NT2/D1 (cell line): ENCODE data around the gene CLASP2.

Experiments used
- DNase-seq: peaks from one replicate; pipeline ENCODE4 v3.0.0-alpha.2; 2011; ENCODE audit warnings: low read depth, low spot score
- H3K27me3 ChIP-seq: 2 replicates; pipeline ENCODE4 v1.6.0; 2011; ENCODE audit warnings: mild to moderate bottlenecking; ENCODE audit not compliant: insufficient read length, insufficient read depth
- H3K36me3 ChIP-seq: 2 replicates; pipeline ENCODE4 v1.6.1; 2011; ENCODE audit warnings: mild to moderate bottlenecking, low read length, mixed read lengths; ENCODE audit not compliant: insufficient read depth, insufficient read length
- H3K4me1 ChIP-seq: 2 replicates; pipeline ENCODE4 v1.5.1; 2011; ENCODE audit not compliant: insufficient read depth, insufficient read length
- H3K4me3 ChIP-seq: 2 replicates; pipeline ENCODE4 v1.5.1; 2011; ENCODE audit warnings: low read depth; ENCODE audit not compliant: insufficient read length
- H3K9ac ChIP-seq: 2 replicates; pipeline ENCODE4 v1.6.0; 2011; ENCODE audit warnings: low read depth; ENCODE audit not compliant: insufficient read length
- H3K9me3 ChIP-seq: 2 replicates; pipeline ENCODE4 v1.5.1; 2011; ENCODE audit warnings: mild to moderate bottlenecking, low read length; ENCODE audit not compliant: insufficient read depth
- SUZ12 ChIP-seq: IDR thresholded peaks from 2 replicates; pipeline ENCODE4 v1.6.1; 2011; ENCODE audit not compliant: insufficient read length, insufficient read depth; ENCODE audit errors: extremely low read depth
- YY1 ChIP-seq: IDR thresholded peaks from 2 replicates; pipeline ENCODE4 v1.6.1; 2011; ENCODE audit not compliant: insufficient read length, insufficient read depth
- ZNF274 ChIP-seq: IDR thresholded peaks from 2 replicates; pipeline ENCODE4 v1.6.1; 2011; ENCODE audit warnings: mild to moderate bottlenecking, low read depth, low read length

CLASP2 gene

DNA sequence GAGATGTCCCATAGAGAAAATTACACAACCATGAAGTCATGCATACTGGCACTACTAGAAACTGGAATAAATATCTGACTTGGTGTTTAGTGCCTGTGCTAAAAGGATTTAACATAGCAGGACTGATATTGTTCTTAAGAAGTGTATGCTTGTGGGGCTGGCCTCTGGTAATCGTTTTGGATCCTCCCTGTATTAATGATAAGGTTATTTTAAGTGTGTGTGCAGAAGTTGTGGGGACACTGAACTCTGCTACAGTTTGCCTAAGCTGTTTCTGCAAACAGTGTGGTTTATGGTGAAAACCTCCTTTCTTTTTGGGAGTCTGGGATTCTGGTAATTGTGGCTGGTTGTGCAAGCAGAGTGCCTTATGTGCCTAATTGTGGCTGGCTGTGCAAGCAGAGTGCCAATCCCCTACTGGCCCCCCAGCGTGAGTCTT lies 120.8 kb downstream of the CLASP2 start:
- peaks cover 20% of the 10 kb centered on the region for H3K36me3 ChIP-seq
- DNase-seq, result no peak
- TF ChIP-seq ZNF274 (no peak), YY1 (no peak), SUZ12 (no peak)

GRCh38 chr3:33592999-33593398 lies 125.1 kb downstream of the CLASP2 start:
- H3K36me3 ChIP-seq, result peaks cover 25% of the 10 kb centered on the region
- DNase-seq, result no peak
- H3K4me3 ChIP-seq, result no peak overlapping the region
- H3K27me3 ChIP-seq, result no peaks in the 10 kb centered on the region
- TF ChIP-seq YY1 (no peak), SUZ12 (no peak), ZNF274 (no peak)
- H3K9ac ChIP-seq, result no peak overlapping the region
- no peaks in the 10 kb centered on the region for H3K9me3 ChIP-seq
- no peaks in the 10 kb centered on the region for H3K4me1 ChIP-seq

More for the DNA sequence above, 120.8 kb downstream of the CLASP2 start:
- Histone ChIP-seq H3K4me3 (no peak overlapping the region), H3K27me3 (no peaks in the 10 kb centered on the region), H3K9ac (no peak overlapping the region), H3K9me3 (no peaks in the 10 kb centered on the region), H3K4me1 (no peaks in the 10 kb centered on the region)

GRCh38 chr3:33590541-33590940 lies 127.5 kb downstream of the CLASP2 start:
- H3K9me3 ChIP-seq, result no peaks in the 10 kb centered on the region
- H3K4me3 ChIP-seq, result no peak overlapping the region
- no peaks in the 10 kb centered on the region for H3K27me3 ChIP-seq
- no peaks in the 10 kb centered on the region for H3K4me1 ChIP-seq
- H3K36me3 ChIP-seq, result peaks cover 26% of the 10 kb centered on the region
- H3K9ac ChIP-seq, result no peak overlapping the region
- DNase-seq, result no peak
- TF ChIP-seq SUZ12 (no peak), ZNF274 (no peak)

GRCh38 chr3:33586402-33586801 lies 131.7 kb downstream of the CLASP2 start:
- Histone ChIP-seq H3K9ac (no peak overlapping the region), H3K36me3 (peaks cover 27% of the 10 kb centered on the region), H3K27me3 (no peaks in the 10 kb centered on the region), H3K9me3 (no peaks in the 10 kb centered on the region), H3K4me1 (peaks cover 3% of the 10 kb centered on the region), H3K4me3 (no peak overlapping the region)
- TF ChIP-seq SUZ12 (no peak), ZNF274 (no peak), YY1 (no peak)
- DNase-seq, result no peak

DNA sequence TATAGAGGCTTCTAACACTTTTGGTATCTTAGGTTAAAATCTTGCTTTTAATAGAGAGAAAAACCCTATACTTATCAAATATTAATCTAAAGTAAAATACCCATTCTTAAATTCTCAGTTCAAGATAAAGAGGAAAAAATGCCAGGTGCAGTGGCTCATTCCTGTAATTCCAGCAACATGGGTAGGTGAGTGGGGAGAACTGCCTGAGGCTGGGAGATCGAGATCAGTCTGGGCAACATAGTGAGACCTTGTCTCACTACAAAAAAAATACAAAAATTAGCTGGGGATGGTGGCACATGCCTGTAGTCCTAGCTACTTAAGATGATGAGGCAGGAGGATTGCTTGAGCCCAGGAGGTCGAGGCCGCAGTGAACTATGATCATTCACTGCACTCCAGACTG lies 135.8 kb downstream of the CLASP2 start:
- H3K4me3 ChIP-seq, result no peak overlapping the region
- peaks cover 3% of the 10 kb centered on the region for H3K4me1 ChIP-seq
- no peaks in the 10 kb centered on the region for H3K27me3 ChIP-seq
- H3K9me3 ChIP-seq, result no peaks in the 10 kb centered on the region
- no peak for TF ChIP-seq SUZ12
- TF ChIP-seq YY1, result no peak
- TF ChIP-seq ZNF274, result no peak
- H3K36me3 ChIP-seq, result peaks cover 18% of the 10 kb centered on the region
- DNase-seq, result no peak
- H3K9ac ChIP-seq, result no peak overlapping the region

GRCh38 chr3:33581666-33582065 lies 136.4 kb downstream of the CLASP2 start:
- H3K4me1 ChIP-seq, result peaks cover 5% of the 10 kb centered on the region

DNA sequence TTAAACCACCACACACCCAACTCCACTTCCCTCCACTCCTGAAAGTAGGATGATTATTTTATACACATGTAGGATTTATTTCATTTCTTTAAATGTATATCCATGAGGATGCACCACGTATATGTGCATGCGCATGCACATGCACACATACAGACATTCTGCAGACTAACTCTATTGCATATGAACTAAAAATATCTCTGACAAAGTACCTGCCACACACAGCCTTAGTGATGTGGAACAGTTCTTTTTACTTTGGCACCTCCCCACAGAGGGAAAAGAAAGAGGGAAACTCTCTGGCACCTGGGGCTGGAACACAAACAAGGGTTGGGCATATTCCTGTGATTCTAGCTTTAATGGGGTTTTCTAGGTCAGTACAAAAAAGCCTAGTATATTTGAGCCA lies 138.2 kb downstream of the CLASP2 start:
- no peak overlapping the region for H3K9ac ChIP-seq
- peaks cover 5% of the 10 kb centered on the region for H3K4me1 ChIP-seq
- no peak for TF ChIP-seq YY1
- TF ChIP-seq ZNF274, result no peak
- TF ChIP-seq SUZ12, result no peak
- peaks cover 30% of the 10 kb centered on the region for H3K36me3 ChIP-seq
- no peaks in the 10 kb centered on the region for H3K27me3 ChIP-seq
- no peaks in the 10 kb centered on the region for H3K9me3 ChIP-seq
- no peak for DNase-seq
- no peak overlapping the region for H3K4me3 ChIP-seq

More at GRCh38 chr3:33581666-33582065, 136.4 kb downstream of the CLASP2 start:
- TF ChIP-seq ZNF274 (no peak), SUZ12 (no peak), YY1 (no peak)
- Histone ChIP-seq H3K9me3 (no peaks in the 10 kb centered on the region), H3K4me3 (no peak overlapping the region), H3K27me3 (no peaks in the 10 kb centered on the region), H3K36me3 (peaks cover 18% of the 10 kb centered on the region), H3K9ac (no peak overlapping the region)
- DNase-seq, result no peak

DNA sequence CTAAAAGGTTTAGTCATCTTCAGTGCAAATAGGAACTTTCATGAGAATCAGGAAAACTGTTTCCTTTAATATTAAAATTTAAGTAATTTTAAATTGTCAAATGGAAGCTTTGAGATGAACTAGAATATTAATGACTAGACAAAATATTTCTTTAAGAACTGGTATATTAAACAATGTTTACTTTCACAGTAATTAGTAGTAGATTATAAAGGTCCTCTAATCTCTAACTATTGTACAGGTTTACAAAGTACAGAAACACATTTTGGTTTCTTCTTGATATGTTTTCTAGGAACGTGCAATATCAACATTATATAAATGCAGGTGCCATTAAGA lies 138.9 kb downstream of the CLASP2 start:
- no peak overlapping the region for H3K9ac ChIP-seq
- no peaks in the 10 kb centered on the region for H3K27me3 ChIP-seq
- TF ChIP-seq YY1 (no peak), ZNF274 (no peak), SUZ12 (no peak)
- H3K36me3 ChIP-seq, result peaks cover 24% of the 10 kb centered on the region
- H3K4me1 ChIP-seq, result peaks cover 5% of the 10 kb centered on the region
- no peaks in the 10 kb centered on the region for H3K9me3 ChIP-seq
- H3K4me3 ChIP-seq, result no peak overlapping the region
- no peak for DNase-seq
